Activated CD8-positive, alpha-beta T cell treated with anti-CD3 and anti-CD28 coated beads, Interleukin-2, amount 10 ng/mL, durations not matched to agents 7 days and 5 days (primary cell): Measurements from ENCODE around the gene GPR15LG. TPM values are rescaled to one million over a fixed set of nuclear protein-coding genes. Genes with fewer than 3 reads are reported as not detected.

Experiments used
- total RNA-seq, 2 experiments: library from RNA; stranded (reverse); gene quantifications; one replicate each; pipeline ENCODE4 v1.2.3, GENCODE V29; 2021

Gene GPR15LG
- total RNA-seq, 2 experiments from 2014 or later = not detected

Other genes starting within 250 kb of the GPR15LG start
- gene GHITM, start 34.3 kb upstream of the GPR15LG start, total RNA-seq = 100 to 1,000 TPM; 123 to 133 TPM
- under 1 TPM; 0.26 to 0.29 TPM for gene CDHR1, start 20.7 kb downstream of the GPR15LG start, total RNA-seq
- gene LRIT2, start 51.7 kb downstream of the GPR15LG start, total RNA-seq = not detected
- gene LRIT1, start 67.7 kb downstream of the GPR15LG start, total RNA-seq = not detected
- gene RGR, start 71.3 kb downstream of the GPR15LG start, total RNA-seq = not detected
- 10 to 100 TPM; 77.8 to 78.8 TPM for gene CCSER2, start 154.8 kb downstream of the GPR15LG start, total RNA-seq